ENCODE data around the gene LPAR3.

DNA sequence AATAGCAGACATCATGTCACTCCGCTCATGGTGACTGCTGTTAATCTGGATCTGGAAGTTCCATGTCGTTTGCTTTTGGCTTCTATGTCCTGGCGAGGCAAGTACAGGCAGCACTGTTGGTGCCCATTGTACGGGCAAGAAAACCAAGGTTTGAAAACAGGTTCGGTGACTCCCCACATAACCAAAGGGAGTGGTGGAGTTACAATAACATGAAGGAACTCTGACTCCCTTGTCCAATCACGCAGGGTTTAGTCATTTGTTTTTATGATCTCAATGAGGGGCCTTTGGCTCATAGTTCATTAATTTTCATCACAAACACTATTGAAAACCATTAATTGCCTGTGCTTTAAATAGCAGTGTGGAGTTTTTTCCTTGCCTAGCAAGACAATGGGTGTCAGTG is 119.8 kb downstream of the LPAR3 start:
- no peak for TF ChIP-seq POLR2A (IDR thresholded peaks at IDR 0.05)
- TF ChIP-seq, protein P1, sequence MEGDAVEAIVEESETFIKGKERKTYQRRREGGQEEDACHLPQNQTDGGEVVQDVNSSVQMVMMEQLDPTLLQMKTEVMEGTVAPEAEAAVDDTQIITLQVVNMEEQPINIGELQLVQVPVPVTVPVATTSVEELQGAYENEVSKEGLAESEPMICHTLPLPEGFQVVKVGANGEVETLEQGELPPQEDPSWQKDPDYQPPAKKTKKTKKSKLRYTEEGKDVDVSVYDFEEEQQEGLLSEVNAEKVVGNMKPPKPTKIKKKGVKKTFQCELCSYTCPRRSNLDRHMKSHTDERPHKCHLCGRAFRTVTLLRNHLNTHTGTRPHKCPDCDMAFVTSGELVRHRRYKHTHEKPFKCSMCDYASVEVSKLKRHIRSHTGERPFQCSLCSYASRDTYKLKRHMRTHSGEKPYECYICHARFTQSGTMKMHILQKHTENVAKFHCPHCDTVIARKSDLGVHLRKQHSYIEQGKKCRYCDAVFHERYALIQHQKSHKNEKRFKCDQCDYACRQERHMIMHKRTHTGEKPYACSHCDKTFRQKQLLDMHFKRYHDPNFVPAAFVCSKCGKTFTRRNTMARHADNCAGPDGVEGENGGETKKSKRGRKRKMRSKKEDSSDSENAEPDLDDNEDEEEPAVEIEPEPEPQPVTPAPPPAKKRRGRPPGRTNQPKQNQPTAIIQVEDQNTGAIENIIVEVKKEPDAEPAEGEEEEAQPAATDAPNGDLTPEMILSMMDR (IDR thresholded peaks at IDR 0.05): no peak
